Measurements from ENCODE around the gene HORMAD2.

GRCh38 chr22:30144391-30144790 lies 64.1 kb downstream of the HORMAD2 start:
- TF ChIP-seq CTCF (IDR thresholded peaks at IDR 0.05) (no peak), EZH2 (IDR thresholded peaks at IDR 0.05; ENCODE audit: borderline replicate concordance, insufficient read depth, low read depth, low read length, poor library complexity, severe bottlenecking) (no peak)

Measured in B cell (primary cell).